ENCODE results near the gene DEFB123.

Gene DEFB123

GRCh38 chr20:31474097-31474436, 33.6 kb downstream of the DEFB123 start:
- Histone ChIP-seq H3K27ac (ENCODE audit: low read length) (no peak overlapping the region), H3K36me3 (ENCODE audit: control insufficient read depth in 2 of 2, insufficient read depth in 2 of 2, low read length in 2 of 2) (no peaks in the 10 kb centered on the region), H3K9ac (ENCODE audit: low read length in 2 of 2) (no peak overlapping the region), H3K4me1 (ENCODE audit: control insufficient read depth, insufficient read depth, low read length) (peaks cover 20% of the 10 kb centered on the region), H3K27me3 (ENCODE audit: control insufficient read depth in 1 of 2, insufficient read depth in 2 of 2, low read length in 2 of 2) (peaks cover 10 to 19% of the 10 kb centered on the region in 2 donors), H3K4me3 (ENCODE audit: low read length in 2 of 2) (no peak overlapping the region), H3K9me3 (ENCODE audit: control insufficient read depth in 2 of 2, low read length in 2 of 2) (no peaks in the 10 kb centered on the region)

DNA sequence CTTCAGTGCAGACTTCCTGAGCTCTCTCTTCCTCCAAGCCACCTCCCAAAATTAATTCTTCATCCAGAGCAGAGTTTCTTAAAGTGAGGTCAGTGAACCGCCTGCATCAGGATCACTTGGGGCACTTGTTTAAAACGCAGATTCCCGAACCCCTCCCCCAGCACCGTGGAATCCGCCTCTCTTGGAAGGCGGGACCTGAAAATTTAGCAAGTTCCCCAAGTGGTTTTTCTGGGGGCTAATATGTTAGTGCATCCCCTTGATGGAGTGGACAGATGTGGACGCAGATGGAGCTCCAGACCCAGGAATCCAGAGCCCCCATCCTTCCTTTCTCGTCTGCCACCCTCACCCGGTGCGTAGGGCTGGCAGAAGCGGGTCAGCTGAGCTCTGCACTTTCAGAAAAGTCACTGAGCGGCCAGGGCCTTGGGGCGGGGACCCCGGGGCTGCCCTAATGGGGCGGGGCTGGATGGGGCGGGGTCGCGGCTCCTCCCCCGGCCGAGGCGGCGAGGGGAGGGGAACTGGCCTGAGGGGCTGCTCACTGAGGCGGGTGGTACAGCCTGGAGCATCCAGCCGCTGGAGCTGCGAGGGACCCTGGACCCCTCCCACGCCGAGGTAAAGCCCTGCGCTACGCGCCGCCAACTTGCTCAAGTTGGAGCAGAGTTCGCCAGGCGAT, 34.5 kb downstream of the DEFB123 start, which contains the start of the genes DEFB124 and REM1:
Gene DEFB124, minus strand, starts transcription at position 370 of the 670 bp plus-strand sequence. CDS start 2,114 bp downstream, outside the sequence.
Gene REM1, plus strand, starts transcription at position 531 of the 670 bp plus-strand sequence. CDS start 1,158 bp downstream, outside the sequence.
- Histone ChIP-seq H3K27me3 (ENCODE audit: control insufficient read depth in 1 of 2, insufficient read depth in 2 of 2, low read length in 2 of 2) (peaks cover 10 to 19% of the 10 kb centered on the region in 2 donors), H3K27ac (ENCODE audit: low read length) (no peak within 1 kb of the TSS), H3K36me3 (ENCODE audit: control insufficient read depth in 2 of 2, insufficient read depth in 2 of 2, low read length in 2 of 2) (no peaks in the 10 kb centered on the region), H3K9ac (ENCODE audit: low read length in 2 of 2) (peak within 1 kb of the TSS; percentile 47 to 62), H3K4me3 (ENCODE audit: low read length in 2 of 2) (peak within 1 kb of the TSS; percentile 72 to 81), H3K4me1 (ENCODE audit: control insufficient read depth, insufficient read depth, low read length) (peaks cover 20% of the 10 kb centered on the region), H3K9me3 (ENCODE audit: control insufficient read depth in 2 of 2, low read length in 2 of 2) (no peaks in the 10 kb centered on the region)

DNA sequence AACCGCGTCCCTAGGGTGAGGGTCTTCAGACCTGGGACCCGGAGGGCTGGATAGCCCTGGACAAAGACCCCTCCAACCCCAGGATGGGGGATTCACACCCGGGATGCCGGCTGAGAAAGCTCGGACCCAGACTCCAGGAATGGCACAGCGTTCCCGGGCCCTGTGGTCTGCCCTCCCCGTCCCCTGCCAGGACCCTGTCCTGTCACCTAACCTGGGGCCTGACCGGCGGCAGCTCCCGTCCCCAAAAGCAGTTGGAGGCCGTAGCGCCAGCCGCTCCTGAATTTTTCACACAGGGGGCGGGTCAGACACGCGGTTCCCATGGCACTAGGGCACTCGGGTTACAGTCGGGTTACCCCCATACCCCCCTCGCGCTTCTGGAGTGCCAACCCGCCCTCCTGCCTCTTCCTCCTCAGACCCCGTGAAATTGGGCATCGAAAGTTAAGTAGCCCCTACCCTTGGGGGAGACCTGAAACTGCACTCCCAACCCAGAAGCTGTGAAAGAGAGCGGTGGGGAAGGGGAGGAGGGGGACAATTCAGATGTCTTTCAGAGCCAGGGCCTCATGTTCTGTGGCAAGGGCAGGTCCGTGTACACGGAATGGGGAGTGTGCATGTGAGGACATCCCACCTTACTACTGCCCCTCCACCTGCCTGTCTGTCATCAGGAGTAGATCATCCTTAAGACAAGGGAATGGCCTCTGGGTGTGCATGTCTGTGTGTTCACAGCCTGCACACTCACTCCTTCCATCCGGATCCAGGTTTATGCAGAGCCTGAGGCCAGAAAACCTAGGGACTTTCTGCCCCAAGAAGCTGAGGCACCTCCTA, 35.3 kb downstream of the DEFB123 start:
- Histone ChIP-seq H3K36me3 (ENCODE audit: control insufficient read depth in 2 of 2, insufficient read depth in 2 of 2, low read length in 2 of 2) (no peaks in the 10 kb centered on the region), H3K9me3 (ENCODE audit: control insufficient read depth in 2 of 2, low read length in 2 of 2) (no peaks in the 10 kb centered on the region), H3K4me3 (ENCODE audit: low read length in 2 of 2) (peak overlapping the region; percentile 72 to 81), H3K9ac (ENCODE audit: low read length in 2 of 2) (peak overlapping the region; percentile 47 to 62), H3K4me1 (ENCODE audit: control insufficient read depth, insufficient read depth, low read length) (peaks cover 20% of the 10 kb centered on the region), H3K27ac (ENCODE audit: low read length) (no peak overlapping the region), H3K27me3 (ENCODE audit: control insufficient read depth in 1 of 2, insufficient read depth in 2 of 2, low read length in 2 of 2) (peaks cover 10 to 19% of the 10 kb centered on the region in 2 donors)

DNA sequence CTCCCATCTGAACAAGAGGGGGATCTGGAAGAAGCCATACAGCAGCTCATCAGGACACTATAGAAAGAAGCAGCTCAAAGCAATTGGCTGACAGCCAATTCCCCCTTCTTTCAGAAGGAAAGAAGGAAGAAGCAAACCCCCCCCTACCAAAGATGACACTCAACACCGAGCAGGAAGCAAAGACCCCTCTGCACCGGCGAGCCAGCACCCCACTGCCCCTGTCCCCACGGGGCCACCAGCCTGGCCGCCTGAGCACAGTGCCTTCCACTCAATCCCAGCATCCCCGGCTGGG, 35.8 kb downstream of the DEFB123 start:
- no peak overlapping the region for H3K27ac ChIP-seq (ENCODE audit: low read length)

GRCh38 chr20:31476643-31477215, 36.3 kb downstream of the DEFB123 start:
- H3K36me3 ChIP-seq (ENCODE audit: control insufficient read depth in 2 of 2, insufficient read depth in 2 of 2, low read length in 2 of 2) = no peaks in the 10 kb centered on the region
- peaks cover 10 to 19% of the 10 kb centered on the region in 2 donors for H3K27me3 ChIP-seq (ENCODE audit: control insufficient read depth in 1 of 2, insufficient read depth in 2 of 2, low read length in 2 of 2)
- H3K27ac ChIP-seq (ENCODE audit: low read length) = no peak overlapping the region
- H3K4me1 ChIP-seq (ENCODE audit: control insufficient read depth, insufficient read depth, low read length) = peaks cover 20% of the 10 kb centered on the region
- no peak overlapping the region for H3K9ac ChIP-seq (ENCODE audit: low read length in 2 of 2)
- H3K4me3 ChIP-seq (ENCODE audit: low read length in 2 of 2) = no peak overlapping the region
- no peaks in the 10 kb centered on the region for H3K9me3 ChIP-seq (ENCODE audit: control insufficient read depth in 2 of 2, low read length in 2 of 2)

More for the DNA sequence above, 35.8 kb downstream of the DEFB123 start:
- no peaks in the 10 kb centered on the region for H3K9me3 ChIP-seq (ENCODE audit: control insufficient read depth in 2 of 2, low read length in 2 of 2)
- peaks cover 10 to 19% of the 10 kb centered on the region in 2 donors for H3K27me3 ChIP-seq (ENCODE audit: control insufficient read depth in 1 of 2, insufficient read depth in 2 of 2, low read length in 2 of 2)
- H3K4me1 ChIP-seq (ENCODE audit: control insufficient read depth, insufficient read depth, low read length) = peaks cover 20% of the 10 kb centered on the region
- peak overlapping the region in 1 of 2 donors; percentile 72 for H3K4me3 ChIP-seq (ENCODE audit: low read length in 2 of 2)
- no peaks in the 10 kb centered on the region for H3K36me3 ChIP-seq (ENCODE audit: control insufficient read depth in 2 of 2, insufficient read depth in 2 of 2, low read length in 2 of 2)
- H3K9ac ChIP-seq (ENCODE audit: low read length in 2 of 2) = no peak overlapping the region

DNA sequence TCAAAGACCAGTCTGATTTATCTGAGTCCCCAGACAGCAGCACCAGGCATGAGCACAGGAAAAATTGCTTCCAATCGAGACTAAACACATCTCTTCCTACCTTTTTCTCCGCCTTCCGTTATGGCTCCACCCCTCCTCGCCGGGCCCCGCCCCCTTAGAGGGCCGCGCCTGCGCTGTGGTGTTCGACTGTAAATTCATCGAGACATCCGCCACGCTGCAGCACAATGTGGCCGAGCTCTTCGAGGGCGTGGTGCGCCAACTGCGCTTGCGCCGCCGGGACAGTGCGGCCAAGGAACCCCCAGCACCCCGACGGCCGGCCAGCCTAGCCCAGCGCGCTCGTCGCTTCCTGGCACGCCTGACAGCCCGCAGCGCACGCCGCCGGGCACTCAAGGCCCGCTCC, 43.6 kb downstream of the DEFB123 start:
- Histone ChIP-seq H3K4me3 (ENCODE audit: low read length in 2 of 2) (no peak overlapping the region), H3K36me3 (ENCODE audit: control insufficient read depth in 2 of 2, insufficient read depth in 2 of 2, low read length in 2 of 2) (no peaks in the 10 kb centered on the region), H3K9me3 (ENCODE audit: control insufficient read depth in 2 of 2, low read length in 2 of 2) (no peaks in the 10 kb centered on the region), H3K4me1 (ENCODE audit: control insufficient read depth, insufficient read depth, low read length) (peaks cover 14% of the 10 kb centered on the region), H3K27ac (ENCODE audit: low read length) (no peak overlapping the region), H3K27me3 (ENCODE audit: control insufficient read depth in 1 of 2, insufficient read depth in 2 of 2, low read length in 2 of 2) (no peaks in the 10 kb centered on the region), H3K9ac (ENCODE audit: low read length in 2 of 2) (no peak overlapping the region)

DNA sequence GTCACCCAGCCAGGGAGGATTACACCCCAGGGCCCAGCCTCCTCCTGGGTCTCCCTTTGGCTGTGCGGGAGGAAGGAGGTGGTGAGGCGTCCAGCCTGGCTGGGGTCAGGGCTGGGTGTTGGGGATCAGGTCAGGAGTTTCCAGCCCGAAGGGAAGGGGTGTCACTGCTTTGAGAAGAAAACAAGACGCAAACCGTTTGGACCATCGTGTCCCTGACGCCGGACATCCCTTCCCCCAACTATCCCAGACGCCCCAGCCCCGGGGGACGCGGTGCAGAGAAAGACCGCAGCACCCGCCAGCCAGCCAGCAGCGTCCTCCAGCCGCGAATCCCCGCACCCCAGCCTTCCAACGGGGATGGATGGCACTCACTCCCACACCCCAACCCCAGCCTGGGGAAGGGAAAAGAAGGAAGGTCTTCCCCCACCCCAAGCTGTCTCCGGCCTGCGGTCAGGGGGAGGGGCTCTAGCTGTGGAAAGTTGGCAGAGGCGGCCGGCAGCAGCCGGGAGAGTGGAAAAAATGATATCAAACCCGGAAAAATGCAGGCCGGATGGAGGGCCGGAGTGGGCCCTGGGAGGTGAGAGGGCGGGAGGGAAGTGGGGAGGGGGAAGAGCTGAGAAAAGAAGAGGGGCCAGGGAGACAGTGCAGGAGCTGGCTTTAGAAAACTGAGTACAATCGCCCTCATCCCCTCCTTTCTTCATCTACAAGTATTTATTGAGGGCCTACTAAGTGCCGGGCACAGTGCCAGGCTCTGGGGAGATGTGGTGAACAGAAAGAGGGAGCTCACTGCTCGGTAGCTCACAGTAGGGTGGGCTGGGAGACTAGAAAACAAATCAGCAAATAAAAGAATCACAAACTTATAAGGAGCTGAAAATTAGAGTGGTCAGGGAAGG, 45.3 kb downstream of the DEFB123 start:
- Histone ChIP-seq H3K27me3 (ENCODE audit: control insufficient read depth in 1 of 2, insufficient read depth in 2 of 2, low read length in 2 of 2) (no peaks in the 10 kb centered on the region), H3K4me3 (ENCODE audit: low read length in 2 of 2) (peak overlapping the region; percentile 32 to 57), H3K36me3 (ENCODE audit: control insufficient read depth in 2 of 2, insufficient read depth in 2 of 2, low read length in 2 of 2) (no peaks in the 10 kb centered on the region), H3K9me3 (ENCODE audit: control insufficient read depth in 2 of 2, low read length in 2 of 2) (no peaks in the 10 kb centered on the region), H3K4me1 (ENCODE audit: control insufficient read depth, insufficient read depth, low read length) (peaks cover 14% of the 10 kb centered on the region), H3K27ac (ENCODE audit: low read length) (peak overlapping the region; percentile 46), H3K9ac (ENCODE audit: low read length in 2 of 2) (peak overlapping the region; percentile 21 to 38)

DNA sequence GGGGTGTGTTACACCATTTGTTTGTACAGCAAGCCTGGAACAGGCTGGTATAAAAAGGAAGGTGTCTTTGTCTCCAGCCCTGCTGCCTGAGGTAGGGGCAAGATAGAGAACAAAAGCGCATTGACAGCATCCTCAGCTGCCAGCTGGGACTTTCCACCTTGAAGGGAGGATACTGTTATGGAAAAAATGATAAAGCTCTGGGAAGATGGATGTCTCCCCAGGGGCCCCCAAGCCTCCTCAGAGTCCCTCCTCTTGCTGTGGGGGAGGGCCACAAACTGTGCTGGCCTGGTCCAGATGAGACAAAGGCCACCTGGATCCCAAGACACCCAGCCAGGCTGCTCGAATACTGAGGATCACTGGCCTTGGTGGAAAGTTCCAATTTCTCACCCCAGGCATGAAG, 47.7 kb downstream of the DEFB123 start:
- no peaks in the 10 kb centered on the region for H3K9me3 ChIP-seq (ENCODE audit: control insufficient read depth in 2 of 2, low read length in 2 of 2)
- no peak overlapping the region for H3K27ac ChIP-seq (ENCODE audit: low read length)
- H3K36me3 ChIP-seq (ENCODE audit: control insufficient read depth in 2 of 2, insufficient read depth in 2 of 2, low read length in 2 of 2) = no peaks in the 10 kb centered on the region
- no peak overlapping the region for H3K9ac ChIP-seq (ENCODE audit: low read length in 2 of 2)
- H3K27me3 ChIP-seq (ENCODE audit: control insufficient read depth in 1 of 2, insufficient read depth in 2 of 2, low read length in 2 of 2) = no peaks in the 10 kb centered on the region
- H3K4me1 ChIP-seq (ENCODE audit: control insufficient read depth, insufficient read depth, low read length) = peaks cover 14% of the 10 kb centered on the region
- no peak overlapping the region for H3K4me3 ChIP-seq (ENCODE audit: low read length in 2 of 2)

GRCh38 chr20:31489152-31489551, 48.7 kb downstream of the DEFB123 start:
- peaks cover 14% of the 10 kb centered on the region for H3K4me1 ChIP-seq (ENCODE audit: control insufficient read depth, insufficient read depth, low read length)
- H3K9ac ChIP-seq (ENCODE audit: low read length in 2 of 2) = no peak overlapping the region
- no peak overlapping the region for H3K4me3 ChIP-seq (ENCODE audit: low read length in 2 of 2)
- no peaks in the 10 kb centered on the region for H3K9me3 ChIP-seq (ENCODE audit: control insufficient read depth in 2 of 2, low read length in 2 of 2)
- H3K36me3 ChIP-seq (ENCODE audit: control insufficient read depth in 2 of 2, insufficient read depth in 2 of 2, low read length in 2 of 2) = no peaks in the 10 kb centered on the region
- no peak overlapping the region for H3K27ac ChIP-seq (ENCODE audit: low read length)
- no peaks in the 10 kb centered on the region for H3K27me3 ChIP-seq (ENCODE audit: control insufficient read depth in 1 of 2, insufficient read depth in 2 of 2, low read length in 2 of 2)

DNA sequence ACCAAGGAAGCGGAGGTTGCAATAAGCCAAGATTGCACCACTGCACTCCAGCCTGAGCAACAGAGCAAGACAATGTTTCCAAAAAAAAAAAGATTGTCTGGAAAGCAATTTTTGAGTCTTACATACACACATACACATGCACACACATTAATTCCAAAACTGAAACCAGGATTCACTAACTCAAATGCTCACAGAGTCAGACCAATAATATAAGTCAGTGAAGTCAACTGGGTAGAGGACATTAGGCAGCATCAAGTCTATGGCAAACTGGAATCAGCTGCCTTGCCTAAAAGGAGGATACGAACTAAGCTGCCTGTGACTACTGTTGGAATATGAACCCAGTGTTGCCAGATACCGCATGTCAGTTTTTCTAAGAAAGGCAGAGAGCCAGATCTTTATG, 50.3 kb downstream of the DEFB123 start:
- H3K27ac ChIP-seq (ENCODE audit: low read length) = no peak overlapping the region
- H3K27me3 ChIP-seq (ENCODE audit: control insufficient read depth in 1 of 2, insufficient read depth in 2 of 2, low read length in 2 of 2) = no peaks in the 10 kb centered on the region
- no peak overlapping the region for H3K4me3 ChIP-seq (ENCODE audit: low read length in 2 of 2)
- no peaks in the 10 kb centered on the region for H3K9me3 ChIP-seq (ENCODE audit: control insufficient read depth in 2 of 2, low read length in 2 of 2)
- no peak overlapping the region for H3K9ac ChIP-seq (ENCODE audit: low read length in 2 of 2)
- no peaks in the 10 kb centered on the region for H3K36me3 ChIP-seq (ENCODE audit: control insufficient read depth in 2 of 2, insufficient read depth in 2 of 2, low read length in 2 of 2)
- peaks cover 8% of the 10 kb centered on the region for H3K4me1 ChIP-seq (ENCODE audit: control insufficient read depth, insufficient read depth, low read length)

Data from stomach smooth muscle (tissue), 2 donors.